Smooth muscle cell of the brain vasculature (primary cell): ENCODE data around the gene CDC42EP2.

Source experiments
- DNase-seq: peaks from one replicate; pipeline ENCODE4 v3.0.0-alpha.2; 2012; ENCODE audit warnings: low read depth, low spot score

Gene CDC42EP2

DNA sequence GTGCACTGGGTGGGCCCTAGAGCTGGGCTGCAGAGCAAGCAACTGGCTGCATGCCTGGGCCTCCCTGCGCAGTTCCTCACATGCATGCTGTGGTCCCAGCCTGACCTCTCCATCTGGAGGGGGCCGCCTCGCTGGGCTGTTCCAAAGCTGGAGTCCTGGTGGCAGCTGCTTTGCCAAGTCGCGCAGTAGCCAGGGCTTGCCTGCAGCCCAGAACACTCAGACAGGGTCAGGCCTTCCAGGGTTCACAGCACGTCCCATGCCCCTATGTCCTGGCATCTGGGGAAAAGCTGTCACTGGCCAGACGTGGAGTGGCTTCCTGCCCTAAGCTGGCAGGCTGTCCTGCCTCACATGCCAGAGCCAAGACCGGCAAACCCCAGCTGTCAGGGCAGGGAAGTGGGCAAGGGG, 16.5 kb upstream of the CDC42EP2 start:
- no peak for DNase-seq

DNA sequence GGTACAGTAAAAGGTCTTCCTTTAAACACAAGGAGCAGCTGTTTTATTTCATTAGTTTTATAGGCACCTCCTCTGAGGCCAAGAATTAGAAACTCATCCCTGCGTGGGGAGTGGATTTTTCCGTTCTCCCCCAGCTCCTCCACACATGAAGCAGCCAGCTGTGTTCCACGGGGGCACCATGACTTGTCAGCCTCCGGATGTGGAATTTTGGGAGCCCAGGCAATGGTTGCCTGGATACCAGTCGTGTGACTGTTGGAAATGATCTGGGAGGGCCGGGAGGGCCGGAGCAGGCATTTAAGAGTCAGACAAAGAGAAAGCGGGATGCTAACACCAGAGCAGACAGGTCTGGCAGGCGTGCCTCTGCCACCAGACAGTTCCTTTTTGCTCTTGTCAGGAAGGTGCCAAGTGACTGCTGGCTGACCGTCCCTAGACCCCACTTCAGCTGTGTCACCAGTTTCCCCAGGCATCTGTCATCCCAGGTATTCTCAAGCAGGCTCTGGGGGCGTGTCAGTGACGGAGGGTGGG, 15.9 kb upstream of the CDC42EP2 start:
- DNase-seq: no peak

DNA sequence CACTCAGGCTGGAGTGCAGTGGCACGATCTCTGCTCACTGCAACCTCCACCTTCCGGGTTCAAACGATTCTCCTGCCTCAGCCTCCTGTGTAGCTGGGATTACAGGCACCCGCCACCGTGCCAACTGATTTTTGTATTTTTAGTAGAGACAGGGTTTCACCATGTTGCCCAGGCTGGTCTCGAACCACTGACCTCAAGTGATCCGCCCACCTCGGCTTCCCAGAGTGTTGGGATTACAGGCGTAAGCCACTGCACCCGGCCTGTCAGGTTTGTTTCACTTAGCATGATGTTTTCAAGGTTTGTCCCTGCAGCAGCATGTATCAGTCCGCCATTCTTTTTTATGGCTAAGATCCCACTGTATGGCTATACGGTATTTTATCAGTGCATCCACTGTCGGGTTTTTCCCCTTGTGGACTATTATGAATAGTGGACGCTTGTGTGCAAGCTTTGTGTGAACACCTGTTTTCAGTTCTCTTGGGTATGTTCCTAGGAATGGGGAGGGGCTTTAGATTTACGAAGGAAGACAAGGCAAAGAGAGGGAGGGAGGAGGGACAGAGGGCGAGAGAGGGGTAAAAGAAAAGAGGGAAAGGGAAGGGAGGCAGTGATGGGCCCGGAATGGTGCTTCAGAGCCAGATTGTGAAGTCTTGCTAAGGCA, 13.9 kb upstream of the CDC42EP2 start:
- DNase-seq: no peak

DNA sequence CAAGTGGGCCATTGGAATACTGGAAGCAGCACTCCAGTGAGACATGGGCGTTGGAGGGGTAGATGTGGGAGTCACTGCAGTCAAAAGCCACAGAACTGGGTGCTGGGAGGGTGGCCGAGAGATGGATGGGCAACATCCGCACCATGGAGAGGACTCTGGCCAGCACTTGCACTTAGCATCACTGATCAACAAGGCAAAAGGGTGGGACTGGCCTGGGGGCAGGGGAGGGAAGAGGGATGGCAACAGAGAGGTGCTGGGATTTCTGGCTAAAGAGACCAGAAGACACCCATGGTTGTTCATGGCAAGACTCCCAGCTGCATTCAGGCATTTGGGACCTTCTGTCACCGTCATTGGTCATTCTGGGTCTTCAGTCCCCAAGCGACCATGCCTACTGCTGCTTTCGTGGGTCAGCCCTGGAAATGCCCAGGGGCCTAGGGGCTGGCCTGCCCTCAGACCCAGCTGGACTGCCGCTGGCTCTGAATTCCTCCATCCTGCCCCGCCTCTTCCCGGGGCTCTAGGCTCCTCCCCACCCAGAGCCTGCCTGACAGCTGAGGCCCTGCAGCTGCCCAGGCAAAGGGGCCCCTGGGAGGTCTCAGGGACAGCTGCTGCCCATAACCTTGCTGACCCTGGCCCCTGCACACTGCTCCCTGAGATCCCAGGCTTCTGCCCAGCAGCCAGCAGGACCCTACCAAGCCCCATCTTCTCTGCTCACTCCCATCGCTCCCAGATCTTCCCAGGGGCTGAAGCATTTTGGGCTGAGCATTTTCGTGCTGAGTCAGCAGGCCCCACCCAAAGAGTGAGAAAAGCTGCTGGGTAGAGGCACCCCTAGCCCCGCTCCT, 13.0 kb upstream of the CDC42EP2 start:
- no peak for DNase-seq

DNA sequence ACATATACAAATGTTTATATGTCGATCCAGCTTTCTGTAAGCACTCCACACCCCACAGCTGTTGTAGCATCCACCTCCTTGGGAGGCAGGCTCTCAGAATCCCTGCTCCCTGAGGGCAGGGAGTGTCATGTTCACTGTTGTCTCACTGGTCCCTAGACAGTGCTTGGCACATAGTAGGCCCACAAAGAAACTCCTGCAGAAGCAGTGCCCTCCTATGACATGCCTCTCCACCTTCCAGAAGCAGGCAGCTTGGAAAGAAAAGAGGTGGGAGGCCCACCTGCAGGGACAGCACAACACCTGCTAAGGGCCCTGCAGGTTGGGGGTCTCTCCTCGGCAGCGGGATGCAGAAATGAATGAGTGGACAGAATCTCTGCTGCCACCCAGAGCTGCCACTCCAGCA, 11.1 kb upstream of the CDC42EP2 start:
- no peak for DNase-seq

DNA sequence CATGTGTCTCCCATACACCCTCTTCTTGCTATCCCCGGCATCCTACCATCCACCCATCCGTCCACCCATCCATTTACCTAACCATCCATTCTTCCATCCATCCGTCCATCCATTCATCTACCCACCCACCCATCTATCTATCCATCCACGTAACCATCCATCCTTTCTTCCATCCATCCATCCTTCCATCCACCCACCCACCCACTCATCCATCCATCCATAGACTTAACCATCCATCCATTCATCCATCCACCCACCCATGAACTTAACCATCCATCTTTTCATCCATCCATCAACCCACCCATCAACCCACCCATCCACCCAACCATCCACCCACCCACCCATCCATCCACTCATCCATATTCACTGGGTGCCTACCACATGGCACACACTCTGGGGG, 10.6 kb upstream of the CDC42EP2 start:
- no peak for DNase-seq

DNA sequence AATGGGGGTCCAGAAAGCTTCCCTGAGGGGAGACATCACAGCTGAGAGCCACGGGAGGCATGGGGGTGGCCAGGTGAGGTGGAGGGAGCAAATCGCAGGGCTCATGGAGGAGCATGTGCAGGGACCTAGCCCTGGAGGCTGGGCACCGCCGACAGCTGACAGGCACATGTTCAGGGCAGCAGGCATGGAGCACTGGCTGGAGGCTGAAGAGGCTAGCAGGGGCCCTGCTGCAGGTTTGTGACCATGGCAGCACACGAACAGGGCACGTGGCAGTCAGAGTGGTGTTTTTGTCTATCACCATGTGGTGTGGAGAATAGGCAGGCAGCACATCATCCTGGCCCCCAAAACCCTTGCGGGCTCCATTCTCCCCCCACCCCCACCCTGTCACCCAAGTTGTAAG, 10.1 kb upstream of the CDC42EP2 start:
- DNase-seq: no peak

DNA sequence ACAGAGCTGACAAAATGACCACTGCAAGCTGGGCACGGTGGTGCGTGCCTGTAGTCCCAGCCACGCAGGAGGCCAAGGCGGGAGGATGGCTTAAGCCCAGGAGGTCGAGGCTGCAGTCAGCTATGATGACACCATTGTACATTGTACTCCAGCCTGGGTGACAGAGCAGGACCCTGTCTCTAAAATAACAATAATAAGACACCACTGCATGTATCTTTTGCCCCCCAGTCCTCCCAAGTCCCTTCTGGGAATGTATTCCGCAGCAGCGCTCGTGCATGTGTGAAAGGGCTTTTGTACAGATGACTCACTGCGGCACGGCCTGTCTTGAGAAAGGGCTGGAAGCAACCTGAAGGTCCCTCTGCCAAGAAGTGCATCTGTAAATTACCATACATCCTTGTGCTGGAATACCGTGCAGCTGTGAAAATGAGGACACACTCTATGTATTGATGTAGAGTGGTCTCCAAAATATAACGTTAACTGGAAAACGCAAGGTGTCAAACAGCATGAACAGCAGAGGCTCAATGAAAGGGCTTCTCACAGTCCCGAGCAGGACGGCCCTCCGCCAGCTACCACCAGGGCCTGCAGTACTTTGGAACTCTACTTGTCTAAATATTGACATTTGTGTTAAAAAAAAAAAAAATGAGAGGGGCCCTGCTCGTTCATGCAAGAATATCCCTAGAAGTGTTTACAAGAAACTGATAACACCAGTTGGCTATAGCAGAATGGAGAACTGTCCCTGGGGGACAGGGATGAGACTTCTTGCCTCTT, 9.0 kb upstream of the CDC42EP2 start:
- DNase-seq: no peak

DNA sequence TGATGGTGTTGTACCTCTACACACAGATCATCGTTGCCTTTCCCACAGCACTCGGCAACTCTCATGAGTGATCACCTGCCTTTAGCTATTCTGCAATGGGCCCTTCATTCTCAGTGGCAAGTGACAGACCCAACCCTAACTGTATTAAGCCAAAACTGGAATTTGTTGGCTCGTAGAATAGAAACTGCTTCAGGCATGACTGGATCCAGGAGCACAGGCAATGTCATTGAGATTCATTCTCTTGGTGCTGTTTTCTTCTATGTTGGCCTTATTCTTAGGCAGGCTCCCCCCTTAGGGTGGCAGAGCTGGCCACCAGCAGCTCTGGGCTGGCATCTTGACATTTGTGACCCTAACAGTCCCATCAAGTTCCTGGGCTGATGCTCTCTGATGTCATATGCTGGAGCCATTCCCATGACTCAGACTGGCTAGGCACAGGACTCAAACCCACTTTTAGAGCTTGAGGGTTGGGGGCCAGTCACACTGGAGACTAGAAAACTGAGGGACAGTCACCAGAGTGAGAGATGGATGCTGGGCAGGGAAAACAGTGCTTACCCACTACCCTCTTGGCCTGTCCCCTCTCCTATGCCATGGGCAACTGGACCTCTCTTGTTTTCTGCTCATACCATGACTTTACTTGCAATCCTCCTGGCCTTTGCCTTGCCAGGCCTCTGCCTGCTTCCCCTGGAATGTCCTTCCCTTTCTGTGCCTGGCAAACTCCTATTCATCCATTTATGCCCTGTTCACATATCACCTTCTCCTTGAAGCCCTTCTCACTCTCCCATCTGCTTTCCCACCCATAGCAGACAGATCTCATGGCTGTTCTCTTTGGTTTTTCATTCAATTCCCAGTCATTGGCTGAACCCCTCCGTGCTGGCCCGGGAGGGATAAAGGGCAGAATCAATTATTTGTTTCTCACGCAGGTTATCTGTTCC, 7.1 kb upstream of the CDC42EP2 start:
- DNase-seq: no peak

DNA sequence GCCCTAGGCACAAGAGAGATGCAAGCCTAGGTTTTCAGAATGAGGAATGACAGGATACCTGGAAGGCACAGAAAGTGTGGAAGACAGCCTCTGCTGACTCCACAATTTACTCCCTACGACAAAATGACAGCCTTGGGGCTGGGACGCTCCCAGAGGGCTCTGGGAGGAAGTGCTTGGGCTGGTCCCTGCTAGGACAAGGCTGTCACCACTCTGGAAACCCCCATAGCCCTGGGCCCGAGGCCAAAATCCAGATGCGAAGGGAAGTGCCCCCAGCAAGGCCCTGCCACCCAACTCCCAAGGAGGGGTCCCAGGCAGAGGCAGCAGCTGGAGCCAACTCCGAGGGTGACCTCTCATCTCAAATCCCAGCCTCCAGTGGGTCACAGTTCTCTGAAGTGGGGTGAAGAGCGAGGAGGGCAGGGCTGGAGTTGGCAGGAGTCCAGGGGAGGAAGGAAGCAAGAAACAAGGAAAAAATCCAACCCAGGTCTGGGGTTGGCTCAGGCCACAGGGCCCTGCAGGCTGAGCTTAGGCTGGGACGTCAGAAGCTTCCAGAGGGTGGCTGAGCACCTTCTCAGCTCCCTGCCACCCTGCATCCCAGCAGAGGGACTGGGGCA, 6.3 kb upstream of the CDC42EP2 start:
- DNase-seq: no peak

DNA sequence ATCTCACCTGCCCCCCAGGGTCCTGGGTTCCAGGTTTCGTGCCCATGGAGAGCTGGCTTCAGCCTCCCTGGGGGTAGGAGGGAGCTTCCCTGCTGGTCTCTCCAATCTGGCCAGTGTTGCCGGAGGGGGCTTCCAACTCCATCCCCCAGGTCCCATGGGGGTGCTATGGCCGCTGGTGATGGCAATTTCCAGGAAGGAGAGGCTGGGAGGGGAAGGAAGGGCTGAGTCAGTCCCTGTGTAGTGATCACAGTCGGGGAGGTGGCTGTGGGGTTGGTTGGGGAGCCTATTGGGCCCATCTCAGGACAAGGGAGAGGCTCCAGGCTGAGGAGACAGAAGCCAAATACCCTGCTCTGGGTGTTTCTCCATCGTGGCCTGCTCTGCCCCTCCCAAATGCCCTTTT, 5.7 kb upstream of the CDC42EP2 start:
- DNase-seq: no peak

DNA sequence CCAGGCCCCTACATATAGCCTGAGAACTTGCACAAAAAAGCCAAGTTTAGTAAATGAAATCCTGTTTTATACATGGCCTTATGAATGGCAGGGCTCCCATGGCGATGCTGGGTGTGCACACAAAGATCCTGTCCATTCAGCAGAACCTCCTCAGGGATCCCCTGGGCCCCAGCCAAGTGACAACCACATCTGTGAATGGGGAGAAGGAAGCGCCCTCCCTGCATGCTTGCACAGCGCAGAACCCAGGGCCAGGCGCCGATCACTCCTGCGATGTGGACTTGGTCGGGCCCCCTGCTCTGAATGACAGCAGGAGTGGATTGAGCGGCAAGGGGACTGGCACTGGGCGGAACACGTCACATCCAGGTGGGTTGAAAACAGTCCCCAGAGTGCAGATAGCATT, 4.5 kb upstream of the CDC42EP2 start:
- DNase-seq: no peak

DNA sequence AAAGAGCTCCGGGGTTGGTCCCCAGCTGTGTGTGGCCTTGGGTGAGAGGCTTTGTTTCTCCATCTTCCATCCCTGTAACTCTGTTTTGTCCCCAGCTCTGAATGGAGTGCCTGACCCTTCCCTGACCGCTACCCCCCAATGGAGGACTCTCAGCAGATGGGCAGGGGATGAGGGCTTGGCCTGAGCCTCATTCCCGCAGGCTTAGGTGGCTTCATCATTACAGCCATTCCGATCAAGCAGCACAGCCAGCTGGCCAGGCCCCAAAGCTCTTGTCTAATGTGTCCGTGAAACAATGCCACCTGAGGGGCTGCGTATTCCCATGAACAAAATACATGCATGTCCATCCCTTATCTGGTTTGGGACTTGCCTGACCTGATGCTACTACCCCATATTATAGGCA, 3.9 kb upstream of the CDC42EP2 start:
- no peak for DNase-seq

DNA sequence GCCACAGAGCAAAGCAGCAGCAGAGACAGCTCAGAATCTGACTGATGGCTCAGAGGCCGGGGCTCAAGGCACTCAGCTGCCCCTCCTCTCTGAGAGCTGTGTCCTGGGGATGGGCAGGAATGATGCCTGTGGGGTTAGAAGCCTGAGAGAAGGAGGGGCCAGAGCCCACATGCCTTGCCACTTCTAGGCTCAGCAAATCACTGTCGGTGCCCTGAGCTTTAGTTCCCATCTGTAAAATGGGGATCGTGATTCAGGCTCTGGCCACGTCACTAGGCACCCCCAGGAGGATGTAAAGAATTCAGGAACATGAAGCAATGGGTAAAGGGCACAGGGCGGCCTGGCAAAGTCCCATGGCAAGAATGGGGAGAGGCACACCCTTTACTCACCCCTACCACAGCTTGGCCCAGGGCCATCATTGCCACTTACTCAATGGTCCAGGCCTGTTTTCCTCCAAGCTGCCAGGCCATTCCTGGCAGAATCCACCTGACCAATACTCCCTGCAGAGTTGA, 3.4 kb upstream of the CDC42EP2 start:
- no peak for DNase-seq

DNA sequence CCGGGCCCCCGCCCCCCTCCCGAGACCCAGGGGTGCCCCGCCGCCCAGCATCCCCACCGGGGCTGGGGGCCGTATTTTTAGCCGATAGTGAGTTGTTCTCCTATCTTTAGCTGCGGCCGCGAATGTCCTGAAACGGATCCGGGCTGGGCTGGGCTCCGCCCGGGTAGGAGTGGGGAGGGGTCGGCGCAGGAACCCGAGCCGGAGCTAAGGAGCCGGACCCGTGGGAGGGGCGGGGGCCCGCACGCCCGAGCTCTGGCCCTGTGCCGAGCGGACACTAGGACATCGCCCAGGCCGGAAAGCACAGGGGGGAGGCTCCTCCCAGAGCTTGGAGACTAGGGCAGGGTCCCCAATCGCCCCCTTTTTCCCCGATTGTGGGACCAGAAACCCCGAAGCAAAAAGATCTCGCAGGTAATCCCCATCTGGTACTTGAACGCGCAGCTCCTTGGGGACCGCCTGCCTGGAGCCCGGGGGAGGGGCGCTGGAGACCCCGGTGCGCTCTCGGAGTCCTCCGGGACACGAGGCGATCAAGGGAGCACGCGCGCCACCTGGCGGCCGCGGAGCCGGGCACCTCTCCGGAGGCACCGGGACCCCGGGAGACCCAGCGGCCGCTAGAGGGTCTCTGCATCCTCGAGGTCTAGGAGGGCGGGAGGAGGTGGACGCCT, 669 bp downstream of the CDC42EP2 start:
- no peak for DNase-seq

DNA sequence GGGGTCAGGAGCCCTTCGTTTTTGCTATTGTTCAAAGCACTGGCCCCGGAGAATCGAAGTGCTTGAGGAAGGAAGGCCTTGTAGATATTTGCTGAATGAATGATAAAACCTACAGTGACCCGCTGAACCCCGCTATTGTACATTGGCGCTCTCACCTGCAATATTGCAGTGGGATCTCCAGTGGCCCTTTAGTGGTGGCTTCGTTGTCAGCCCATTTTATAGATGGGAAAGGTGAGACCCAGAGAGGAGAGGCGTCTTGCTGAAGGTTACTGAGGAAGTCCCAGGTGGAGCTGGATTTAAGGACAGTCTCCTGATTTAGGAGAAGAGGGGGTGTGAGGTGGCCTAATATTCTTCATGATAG, 1.2 kb downstream of the CDC42EP2 start:
- DNase-seq: no peak

DNA sequence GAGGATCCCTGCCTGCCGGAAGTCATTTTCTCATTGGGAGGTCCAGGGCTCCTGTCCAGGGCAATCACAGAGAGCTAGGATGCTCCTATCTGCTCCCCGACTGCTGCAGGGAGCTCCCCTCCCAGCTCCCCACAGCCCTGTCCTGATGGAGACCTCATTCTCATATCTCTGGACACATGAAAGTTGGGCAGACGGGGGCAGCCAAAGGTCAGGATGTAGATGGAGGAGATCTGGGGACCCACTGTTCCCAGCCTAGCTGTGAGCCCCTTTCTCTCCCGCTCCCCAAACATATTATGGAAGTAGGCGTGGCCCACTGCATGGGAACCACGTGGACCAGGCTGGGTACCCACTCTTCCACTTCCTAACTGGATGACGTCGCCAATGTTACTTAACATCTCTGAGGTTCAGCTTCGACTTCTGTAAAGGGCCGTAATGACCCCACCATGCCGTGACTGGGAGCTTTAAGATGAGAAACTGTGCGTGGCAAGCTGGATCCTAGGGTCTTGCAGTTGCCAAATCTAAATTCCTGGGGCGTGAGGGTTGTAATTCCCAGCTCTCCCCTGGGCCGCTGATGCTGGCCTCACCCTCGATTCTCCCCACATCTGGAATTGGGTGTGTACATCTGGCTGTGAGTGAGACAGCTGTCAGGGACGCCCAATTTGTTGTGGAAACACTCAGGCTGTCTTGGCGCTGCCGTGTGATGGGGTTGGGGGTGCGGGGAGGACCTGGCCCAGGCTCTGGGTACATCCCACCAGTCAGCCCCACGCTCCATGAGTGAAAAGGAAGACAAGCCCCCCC, 1.8 kb downstream of the CDC42EP2 start:
- no peak for DNase-seq

DNA sequence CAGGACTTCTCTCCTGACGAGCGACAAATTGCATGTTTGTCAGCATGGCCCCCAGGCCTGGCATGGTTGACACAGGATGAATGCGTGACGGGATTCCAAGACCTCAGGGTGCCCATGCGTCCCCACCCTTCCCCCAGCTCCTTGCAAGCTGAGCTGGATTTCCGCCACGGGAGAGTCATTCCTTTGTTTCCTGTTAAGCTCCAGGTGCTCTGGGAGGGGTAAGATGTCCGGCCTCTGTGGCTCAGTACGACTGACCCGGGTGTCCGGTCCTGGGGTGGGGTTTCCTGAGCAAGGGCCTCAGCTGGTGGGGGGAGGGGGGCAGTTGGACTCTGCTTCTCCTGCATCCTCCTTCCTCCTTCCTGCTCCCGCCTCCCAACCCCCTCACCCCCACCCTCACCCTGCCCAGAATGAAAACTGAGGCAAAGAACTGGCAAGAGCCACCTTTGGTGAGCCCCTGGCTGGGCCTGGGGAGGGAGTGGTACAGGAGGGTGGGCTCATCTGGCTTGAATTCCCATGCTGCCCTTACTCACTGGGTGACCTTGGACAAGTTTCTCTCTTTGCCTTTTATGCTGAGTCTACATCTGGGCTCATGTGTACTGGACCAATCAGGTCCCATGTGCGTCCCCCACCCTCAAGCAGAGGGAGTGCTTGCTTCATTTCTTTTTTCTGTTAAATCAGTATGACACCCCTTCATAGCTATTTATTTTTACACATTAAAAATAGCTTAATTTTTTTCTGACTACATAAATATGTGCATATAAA, 2.5 kb downstream of the CDC42EP2 start:
- DNase-seq: no peak
